Jurkat, Clone E6-1 (cell line): Measurements from ENCODE around the gene NYNRIN.

Experiments used
- DNase-seq: peaks from one replicate; pipeline ENCODE4 v3.0.0-alpha.2; 2011; ENCODE audit warnings: low read depth, low spot score
- H3K4me3 ChIP-seq: 2 replicates; pipeline ENCODE4 v1.5.1; 2011; ENCODE audit warnings: mild to moderate bottlenecking, low read length, control low read depth, moderate library complexity

Gene NYNRIN

GRCh38 chr14:24427537-24428508 lies 29.0 kb downstream of the NYNRIN start:
- DNase-seq: no peak
- no peak overlapping the region for H3K4me3 ChIP-seq

DNA sequence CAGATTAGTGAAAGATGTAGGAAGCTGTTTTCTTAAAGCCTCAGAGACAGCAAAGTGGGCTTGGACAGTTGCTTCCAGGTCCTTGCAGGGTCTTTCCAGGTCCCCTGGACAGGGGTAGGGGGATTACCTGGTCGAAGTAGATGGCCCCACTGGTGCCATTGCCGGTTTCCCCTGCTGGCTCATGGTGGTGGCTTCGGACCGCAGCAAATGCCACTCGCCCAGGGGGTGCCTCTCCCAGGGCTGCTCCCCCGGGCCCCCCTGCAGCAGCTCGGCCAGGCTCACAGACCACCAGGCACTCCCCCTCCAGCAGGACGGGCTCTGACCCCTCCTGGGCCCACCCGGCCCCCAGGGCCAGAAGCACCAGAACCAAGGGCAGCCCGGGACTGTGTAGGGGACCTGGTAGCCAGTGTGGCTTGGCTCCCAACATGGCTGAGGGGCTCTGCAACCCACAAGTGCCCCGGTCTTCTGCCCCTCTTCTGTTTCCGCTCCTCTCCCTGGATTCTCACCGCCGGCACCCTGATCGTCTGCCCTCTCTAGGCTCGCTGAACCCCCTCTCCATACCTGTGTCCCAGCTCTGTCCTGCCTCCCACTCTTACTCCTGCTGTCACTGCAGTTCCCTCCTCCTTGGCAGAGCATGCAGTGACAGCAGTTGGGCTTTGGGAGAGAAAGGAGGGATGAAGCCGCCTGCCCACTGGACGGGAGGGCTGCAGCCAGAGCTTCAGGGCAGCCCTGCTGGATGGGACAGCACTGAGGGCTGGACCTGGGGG lies 30.0 kb downstream of the NYNRIN start:
- no peak for DNase-seq
- peak overlapping the region; percentile 83 for H3K4me3 ChIP-seq

- peak within 1 kb of the TSS; percentile 83 for H3K4me3 ChIP-seq
- peak; percentile 80 for DNase-seq
Observed at GRCh38 chr14:24429395-24430142, 30.8 kb downstream of the NYNRIN start, which contains the start of the genes CBLN3 and KHNYN. Gene CBLN3, minus strand, starts transcription at chr14:24429668. Its CDS starts 614 bp downstream, at chr14:24429054. Gene KHNYN, plus strand, starts transcription at chr14:24429954. Its CDS starts 777 bp downstream, at chr14:24430731.

DNA sequence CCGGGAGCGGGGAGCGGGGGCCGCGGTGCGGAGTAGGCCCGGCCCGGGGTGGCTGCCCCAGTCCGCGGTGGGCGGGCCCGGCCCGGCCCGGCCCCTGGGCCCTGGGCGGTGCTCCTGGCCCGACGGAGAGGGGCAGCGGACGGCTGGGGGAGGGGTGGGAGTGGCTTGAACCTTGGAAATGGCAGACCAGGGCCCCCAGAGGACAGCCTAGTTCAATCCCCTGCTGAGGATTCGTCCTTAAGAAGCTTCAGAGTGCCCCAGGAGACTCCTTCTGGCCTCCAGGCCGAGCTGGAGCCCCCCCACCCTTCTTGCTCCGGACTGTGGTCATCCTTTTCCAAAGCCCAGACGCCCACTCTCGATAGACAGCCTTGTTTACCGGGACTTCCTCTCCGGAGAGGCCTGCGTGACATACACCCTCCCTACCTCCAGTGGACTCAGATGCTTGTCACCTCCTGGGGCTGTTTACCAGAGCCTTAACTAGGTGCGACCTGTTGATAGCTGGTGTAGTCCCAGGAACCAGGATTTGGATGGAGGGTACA lies 31.4 kb downstream of the NYNRIN start:
- no peak for DNase-seq
- peak overlapping the region; percentile 83 for H3K4me3 ChIP-seq

GRCh38 chr14:24430682-24431568 lies 32.1 kb downstream of the NYNRIN start:
- H3K4me3 ChIP-seq: peak overlapping the region; percentile 83
- no peak for DNase-seq

DNA sequence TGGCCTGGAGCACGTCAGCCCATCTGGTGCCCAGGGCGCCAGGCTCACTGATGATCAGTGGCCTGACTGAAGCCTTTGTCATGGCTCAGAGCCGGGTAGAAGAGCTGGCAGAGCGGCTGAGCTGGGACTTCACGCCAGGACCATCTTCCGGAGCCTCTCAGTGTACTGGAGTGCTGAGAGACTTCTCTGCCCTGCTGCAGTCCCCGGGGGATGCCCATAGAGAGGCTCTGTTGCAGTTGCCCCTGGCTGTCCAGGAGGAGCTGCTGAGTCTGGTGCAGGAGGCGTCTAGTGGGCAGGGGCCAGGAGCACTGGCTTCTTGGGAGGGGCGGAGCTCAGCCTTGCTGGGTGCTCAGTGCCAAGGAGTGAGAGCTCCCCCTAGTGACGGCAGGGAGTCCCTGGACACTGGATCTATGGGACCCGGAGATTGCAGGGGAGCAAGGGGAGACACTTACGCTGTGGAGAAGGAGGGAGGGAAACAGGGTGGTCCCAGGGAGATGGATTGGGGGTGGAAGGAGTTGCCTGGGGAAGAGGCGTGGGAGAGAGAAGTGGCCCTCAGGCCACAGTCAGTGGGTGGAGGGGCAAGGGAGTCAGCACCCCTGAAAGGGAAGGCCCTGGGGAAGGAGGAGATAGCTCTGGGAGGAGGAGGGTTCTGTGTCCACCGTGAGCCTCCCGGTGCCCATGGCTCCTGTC lies 32.9 kb downstream of the NYNRIN start:
- H3K4me3 ChIP-seq: no peak overlapping the region; the same call in 1 of the 2 replicates
- DNase-seq: peak; percentile 86

GRCh38 chr14:24432259-24433131 lies 33.7 kb downstream of the NYNRIN start:
- H3K4me3 ChIP-seq: no peak overlapping the region
- no peak for DNase-seq

DNA sequence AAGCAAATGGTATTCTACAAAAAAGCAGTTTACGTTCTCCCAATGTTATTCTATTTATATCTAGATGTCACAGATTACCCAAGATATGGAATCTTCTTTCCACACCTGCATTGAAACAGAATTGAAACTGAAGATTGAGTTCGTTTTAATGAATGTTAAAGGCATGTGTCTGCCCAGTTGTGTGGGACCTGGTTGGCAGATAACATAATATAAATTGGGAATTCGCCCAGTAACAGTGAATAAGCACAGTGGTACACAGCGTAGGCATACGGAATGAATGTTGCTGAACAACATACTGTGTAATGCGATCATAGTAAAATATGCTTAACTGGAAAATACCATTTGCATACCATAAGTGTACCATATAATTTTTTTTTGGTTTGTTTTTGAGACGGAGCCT lies 35.2 kb downstream of the NYNRIN start:
- DNase-seq: no peak
- H3K4me3 ChIP-seq: no peak overlapping the region

DNA sequence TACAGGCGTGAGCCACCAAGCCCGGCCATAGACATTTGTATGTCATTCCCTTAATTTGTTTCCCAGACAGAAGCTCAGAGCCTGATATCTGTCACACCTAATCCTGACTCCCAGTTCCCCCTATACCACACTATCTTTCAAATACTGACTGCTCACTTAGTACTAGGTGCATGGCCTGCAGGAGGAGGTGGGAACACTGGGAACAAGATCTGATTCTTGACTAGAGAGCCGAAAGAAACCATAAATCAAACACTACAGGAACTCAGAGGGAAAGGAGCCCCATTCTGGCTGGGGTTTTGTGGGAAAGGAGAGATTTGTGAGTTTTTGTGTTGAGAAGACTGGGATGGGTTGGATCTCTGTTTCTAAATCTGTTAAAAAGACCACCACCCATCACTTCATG lies 35.9 kb downstream of the NYNRIN start:
- H3K4me3 ChIP-seq: no peak overlapping the region
- DNase-seq: no peak

GRCh38 chr14:24435192-24435810 lies 36.5 kb downstream of the NYNRIN start:
- DNase-seq: no peak
- no peak overlapping the region for H3K4me3 ChIP-seq

GRCh38 chr14:24435998-24436354 lies 37.2 kb downstream of the NYNRIN start:
- no peak overlapping the region for H3K4me3 ChIP-seq
- no peak for DNase-seq

- no peak overlapping the region for H3K4me3 ChIP-seq
- peak; percentile 48 for DNase-seq
Observed at GRCh38 chr14:24436355-24437019, 37.7 kb downstream of the NYNRIN start.

GRCh38 chr14:24437020-24437735 lies 38.4 kb downstream of the NYNRIN start:
- H3K4me3 ChIP-seq: peak overlapping the region; percentile 33
- peak; percentile 78 for DNase-seq

DNA sequence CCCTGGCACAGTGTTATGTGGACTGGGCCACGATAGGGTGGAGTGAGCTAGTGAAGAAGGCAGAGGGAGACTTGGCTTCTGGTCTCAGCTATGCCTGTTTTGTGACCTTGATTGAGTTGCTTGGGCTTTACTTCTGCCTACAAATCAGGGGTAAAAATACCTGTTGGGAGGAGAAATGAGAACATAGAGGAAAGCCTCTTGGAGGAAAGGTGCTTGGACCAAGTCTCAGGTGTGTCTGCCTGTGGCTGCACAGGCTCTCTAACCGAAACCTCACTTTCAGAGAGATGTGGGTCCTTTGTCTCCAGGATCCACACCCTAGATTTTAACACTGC lies 38.9 kb downstream of the NYNRIN start:
- no peak for DNase-seq
- peak overlapping the region; percentile 33 for H3K4me3 ChIP-seq
